ENCODE results near the gene SCUBE1.

- TF ChIP-seq CTCF (IDR thresholded peaks at IDR 0.05) (no peak), POLR2A (IDR thresholded peaks at IDR 0.05) (no peak)
Measured at GRCh38 chr22:43313244-43313889, 29.8 kb downstream of the SCUBE1 start.
